Thymus (tissue), 11 donors: ENCODE measurements around the gene STXBP3. TPM values are rescaled to one million over a fixed set of nuclear protein-coding genes. Genes with fewer than 3 reads are reported as not detected.
A peak's percentile ranks its signal among the peaks of the same experiment; 100 is the strongest.

Experiments used
- DNase-seq, 9 donors: peaks; one replicate each; pipeline ENCODE4 v3.0.0-alpha.2; 2013; ENCODE audit warnings: low spot score in 9 of 9, low read depth in 6 of 9, missing footprints in 1 of 9
- H3K27ac ChIP-seq, 2 donors: one replicate each; pipeline ENCODE4 v1.5.1; 2013; ENCODE audit warnings: control low read depth in 1 of 2, low read depth in 1 of 2, low read length in 1 of 2, mild to moderate bottlenecking in 1 of 2, moderate library complexity in 1 of 2
- H3K27me3 ChIP-seq, 2 donors: one replicate each; pipeline ENCODE4 v1.5.1; 2013; ENCODE audit warnings: low read length in 1 of 2; ENCODE audit not compliant: control insufficient read depth in 2 of 2, insufficient read depth in 1 of 2
- H3K36me3 ChIP-seq, 2 donors: one replicate each; pipeline ENCODE4 v1.5.1; 2013; ENCODE audit warnings: low read length in 1 of 2, mild to moderate bottlenecking in 1 of 2, moderate library complexity in 1 of 2; ENCODE audit not compliant: control insufficient read depth in 2 of 2, insufficient read depth in 2 of 2
- H3K4me1 ChIP-seq, 2 donors: one replicate each; pipeline ENCODE4 v1.5.1; 2013; ENCODE audit warnings: low read length in 2 of 2; ENCODE audit not compliant: control insufficient read depth in 2 of 2, insufficient read depth in 2 of 2
- H3K4me3 ChIP-seq, 2 donors: one replicate each; pipeline ENCODE4 v1.5.1; 2013; ENCODE audit warnings: low read length in 2 of 2, control low read depth in 1 of 2, mild to moderate bottlenecking in 1 of 2
- H3K9me3 ChIP-seq, 2 donors: one replicate each; pipeline ENCODE4 v1.5.1; 2013; ENCODE audit warnings: low read length in 1 of 2, mild to moderate bottlenecking in 1 of 2; ENCODE audit not compliant: control insufficient read depth in 2 of 2, insufficient read depth in 1 of 2
- WGBS: extraction: QIAGEN DNeasy Blood & Tissue Kit; methylation state at CpG from one replicate; pipeline ENCODE4 v1.1.7; 2013; 5-methylcytosine and 5-hydroxymethylcytosine counted together
- polyA plus RNA-seq: library from polyadenylated mRNA; stranded (reverse); fragments of 200-250 nt; gene quantifications from one replicate; pipeline ENCODE4 v1.2.3, GENCODE V29; 2013
- total RNA-seq: library from RNA; stranded (reverse); fragments of 120-200 nt; gene quantifications from one replicate; pipeline ENCODE4 v1.2.4, GENCODE V29; 2013
- donor health status: healthy.

STXBP3 gene
- total and polyA plus RNA-seq, 2 donors: 37.9 to 85.6 TPM

DNA sequence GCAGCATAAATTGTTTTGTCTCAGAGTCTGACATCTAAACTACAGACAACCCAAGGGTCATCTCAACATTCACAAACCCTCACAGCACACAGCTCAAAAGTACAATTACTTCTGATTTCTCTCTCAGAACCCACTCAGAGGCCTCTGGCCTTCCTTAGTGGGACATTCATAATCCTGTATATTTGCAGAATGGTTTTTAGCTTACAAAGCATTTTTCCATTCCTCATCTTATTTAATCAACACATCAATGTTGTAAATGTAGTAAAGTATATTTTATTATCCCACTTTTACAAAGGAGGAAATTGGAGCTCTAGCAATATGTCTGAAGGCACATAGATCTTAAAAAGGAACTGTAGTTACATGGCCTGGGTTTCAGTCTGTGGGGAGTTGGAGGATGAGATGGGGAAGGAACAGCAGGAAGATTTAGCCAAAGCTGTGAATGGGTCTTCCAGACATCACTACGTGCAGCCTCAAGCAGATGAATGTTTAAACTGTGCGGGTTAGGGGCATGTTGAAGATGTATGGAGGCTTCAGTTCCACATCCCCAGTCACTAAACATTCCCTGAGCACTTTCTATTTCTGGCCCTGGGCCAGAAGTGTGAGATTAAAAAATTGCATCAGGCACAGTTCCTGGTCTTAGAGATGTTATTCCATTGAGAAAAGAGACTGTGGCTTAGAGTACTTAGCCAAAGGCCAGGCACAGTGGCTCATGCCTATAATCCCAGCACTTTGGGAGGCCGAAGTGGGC lies 97.1 kb downstream of the STXBP3 start:
- H3K36me3 ChIP-seq: no peaks in the 10 kb centered on the region
- DNase-seq: no peak
- no peaks in the 10 kb centered on the region for H3K9me3 ChIP-seq
- H3K27me3 ChIP-seq: no peaks in the 10 kb centered on the region
- H3K4me1 ChIP-seq: no peaks in the 10 kb centered on the region
- 98% methylated on average over 3 of the region's 3 CpGs for WGBS
- H3K4me3 ChIP-seq: no peak overlapping the region
- no peak overlapping the region for H3K27ac ChIP-seq

DNA sequence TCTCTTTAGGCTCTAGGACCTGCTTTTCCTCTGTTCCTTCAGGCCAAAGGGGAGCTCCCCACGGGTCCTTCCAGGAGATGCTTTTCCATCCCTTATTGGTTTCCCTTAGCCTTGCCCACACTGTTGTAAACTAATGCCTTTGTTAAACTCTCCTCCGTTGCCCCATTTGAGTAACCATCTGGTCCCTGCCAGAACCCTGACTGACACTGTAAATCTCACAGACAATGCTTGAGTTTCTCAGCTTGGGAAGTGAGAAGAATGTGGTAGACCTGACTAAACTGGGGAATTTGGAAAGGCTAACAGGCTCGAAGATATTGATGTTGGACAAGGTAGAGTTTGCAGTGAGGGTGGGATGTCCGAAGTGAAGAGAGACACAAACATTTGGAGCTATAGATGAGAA lies 99.0 kb downstream of the STXBP3 start:
- H3K9me3 ChIP-seq: no peaks in the 10 kb centered on the region
- 94% methylated on average over 4 of the region's 4 CpGs for WGBS
- H3K27ac ChIP-seq: no peak overlapping the region
- no peaks in the 10 kb centered on the region for H3K27me3 ChIP-seq
- H3K4me1 ChIP-seq: no peaks in the 10 kb centered on the region
- DNase-seq: no peak
- H3K36me3 ChIP-seq: no peaks in the 10 kb centered on the region
- no peak overlapping the region for H3K4me3 ChIP-seq

DNA sequence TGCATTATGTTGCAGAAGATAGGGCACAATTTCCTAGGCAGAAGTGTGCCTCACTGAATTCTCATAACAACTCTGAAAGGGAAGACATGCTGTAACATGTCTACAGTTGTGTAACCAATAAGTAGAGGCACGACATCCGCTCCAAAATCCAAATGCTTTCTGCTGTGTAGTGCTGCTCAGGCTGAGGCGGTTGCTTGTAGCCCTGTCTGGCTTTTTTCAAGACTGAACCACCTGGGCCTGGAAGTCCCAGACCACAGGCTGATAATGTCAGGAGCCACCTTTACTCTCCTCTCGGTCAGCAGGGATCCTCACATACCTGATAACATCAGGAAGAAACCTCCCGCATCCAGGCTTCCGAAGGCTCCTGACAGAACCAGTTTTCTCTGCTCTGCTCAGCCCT lies 99.5 kb downstream of the STXBP3 start:
- no peaks in the 10 kb centered on the region for H3K27me3 ChIP-seq
- no peaks in the 10 kb centered on the region for H3K9me3 ChIP-seq
- DNase-seq: no peak
- peak overlapping the region in 1 of 2 donors; percentile 8 for H3K27ac ChIP-seq
- no peak overlapping the region for H3K4me3 ChIP-seq
- WGBS: 94% methylated on average over 6 of the region's 6 CpGs
- H3K36me3 ChIP-seq: no peaks in the 10 kb centered on the region
- H3K4me1 ChIP-seq: no peaks in the 10 kb centered on the region

DNA sequence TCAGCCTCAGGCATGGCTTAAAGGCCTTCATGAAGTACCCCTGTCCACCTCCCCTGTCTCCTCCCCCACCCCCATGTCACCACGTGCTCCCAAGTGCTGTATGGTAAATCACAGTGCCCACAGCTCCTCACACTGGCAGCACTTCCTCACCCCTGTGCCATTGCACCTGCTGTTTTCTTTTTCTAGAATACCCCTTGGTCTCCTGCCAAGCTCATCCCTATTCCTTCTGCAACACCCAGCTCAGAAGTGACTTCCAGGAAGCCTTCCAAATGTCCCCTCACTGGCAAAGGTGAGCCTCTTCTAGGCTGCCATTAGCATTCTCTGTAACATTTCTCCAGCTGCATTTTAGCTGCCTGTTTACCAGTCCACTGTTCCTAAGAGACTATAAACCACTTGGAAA lies 101.0 kb downstream of the STXBP3 start:
- no peak for DNase-seq
- WGBS: 34% methylated on average over 1 of the region's 1 CpG
- Histone ChIP-seq H3K27ac (no peak overlapping the region), H3K4me1 (peaks cover 0 to under 1% of the 10 kb centered on the region in 2 donors), H3K27me3 (no peaks in the 10 kb centered on the region), H3K4me3 (no peak overlapping the region), H3K9me3 (no peaks in the 10 kb centered on the region), H3K36me3 (no peaks in the 10 kb centered on the region)

DNA sequence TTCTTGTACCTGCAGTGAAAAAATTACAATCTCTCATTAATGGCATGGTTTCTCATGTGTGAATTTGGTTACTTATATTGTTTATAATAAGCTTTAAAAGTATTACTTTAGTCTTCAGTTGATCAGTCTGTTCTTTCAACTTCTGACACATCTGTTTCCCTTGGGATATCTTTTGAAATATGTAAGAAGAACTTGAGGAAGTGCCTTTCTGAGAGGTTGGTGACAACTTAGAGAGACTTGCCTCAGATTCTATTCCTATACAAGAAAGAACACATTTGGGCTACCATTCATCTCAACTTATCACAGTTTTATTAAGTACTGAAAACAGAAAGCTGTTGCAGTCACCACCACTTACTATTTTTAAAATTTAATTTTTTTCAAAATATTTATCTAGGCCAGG lies 102.3 kb downstream of the STXBP3 start:
- H3K4me3 ChIP-seq: no peak overlapping the region
- no peak for DNase-seq
- no peaks in the 10 kb centered on the region for H3K27me3 ChIP-seq
- H3K27ac ChIP-seq: no peak overlapping the region
- peaks cover 0 to 3% of the 10 kb centered on the region in 2 donors for H3K4me1 ChIP-seq
- H3K36me3 ChIP-seq: no peaks in the 10 kb centered on the region
- H3K9me3 ChIP-seq: no peaks in the 10 kb centered on the region

DNA sequence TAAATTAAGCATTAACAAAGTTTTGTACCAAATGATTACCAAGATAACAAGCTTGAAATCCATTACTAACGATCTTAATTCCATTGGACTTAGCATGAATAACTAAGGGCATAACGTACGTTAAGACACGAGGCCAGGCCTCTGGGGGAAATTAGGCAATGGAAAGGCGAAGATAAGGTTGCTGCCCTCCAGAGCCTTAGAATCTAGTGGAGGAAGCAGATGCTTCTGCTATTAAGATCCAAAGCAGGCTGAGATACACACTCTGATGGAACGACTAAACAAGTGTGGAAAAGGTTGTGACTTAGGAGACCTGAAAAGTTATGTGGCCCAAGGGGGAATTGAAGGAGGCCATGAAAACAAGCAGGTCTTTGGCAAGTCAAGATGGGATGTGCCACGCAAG lies 104.5 kb downstream of the STXBP3 start:
- H3K4me1 ChIP-seq: peaks cover 0 to 3% of the 10 kb centered on the region in 2 donors
- no peaks in the 10 kb centered on the region for H3K27me3 ChIP-seq
- no peak overlapping the region for H3K4me3 ChIP-seq
- no peak for DNase-seq
- 96% methylated on average over 7 of the region's 7 CpGs for WGBS
- H3K9me3 ChIP-seq: no peaks in the 10 kb centered on the region
- no peaks in the 10 kb centered on the region for H3K36me3 ChIP-seq
- no peak overlapping the region for H3K27ac ChIP-seq

DNA sequence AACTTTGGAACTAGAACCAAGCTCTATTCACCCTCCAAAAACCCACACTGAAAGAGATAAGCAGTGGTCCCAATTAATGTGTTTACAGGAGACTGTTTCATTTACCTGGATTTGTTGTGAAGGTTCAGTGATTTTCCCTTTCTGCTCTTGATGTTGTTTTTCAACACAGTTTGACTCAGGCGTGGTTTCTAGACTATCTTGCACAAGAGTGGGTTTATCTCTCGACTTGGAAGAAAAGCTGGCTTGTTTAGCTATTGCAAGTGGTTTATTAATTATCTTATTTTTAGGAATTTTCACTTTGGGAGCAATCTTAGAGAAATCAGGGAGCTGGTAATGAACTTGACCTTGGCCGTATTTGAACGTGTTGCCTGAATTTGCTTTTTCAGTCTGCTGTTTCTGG lies 105.1 kb downstream of the STXBP3 start:
- no peak for DNase-seq
- Histone ChIP-seq H3K27ac (no peak overlapping the region), H3K27me3 (no peaks in the 10 kb centered on the region), H3K4me3 (no peak overlapping the region), H3K4me1 (peaks cover 0 to 3% of the 10 kb centered on the region in 2 donors), H3K36me3 (no peaks in the 10 kb centered on the region), H3K9me3 (no peaks in the 10 kb centered on the region)
- 81% methylated on average over 4 of the region's 4 CpGs for WGBS

DNA sequence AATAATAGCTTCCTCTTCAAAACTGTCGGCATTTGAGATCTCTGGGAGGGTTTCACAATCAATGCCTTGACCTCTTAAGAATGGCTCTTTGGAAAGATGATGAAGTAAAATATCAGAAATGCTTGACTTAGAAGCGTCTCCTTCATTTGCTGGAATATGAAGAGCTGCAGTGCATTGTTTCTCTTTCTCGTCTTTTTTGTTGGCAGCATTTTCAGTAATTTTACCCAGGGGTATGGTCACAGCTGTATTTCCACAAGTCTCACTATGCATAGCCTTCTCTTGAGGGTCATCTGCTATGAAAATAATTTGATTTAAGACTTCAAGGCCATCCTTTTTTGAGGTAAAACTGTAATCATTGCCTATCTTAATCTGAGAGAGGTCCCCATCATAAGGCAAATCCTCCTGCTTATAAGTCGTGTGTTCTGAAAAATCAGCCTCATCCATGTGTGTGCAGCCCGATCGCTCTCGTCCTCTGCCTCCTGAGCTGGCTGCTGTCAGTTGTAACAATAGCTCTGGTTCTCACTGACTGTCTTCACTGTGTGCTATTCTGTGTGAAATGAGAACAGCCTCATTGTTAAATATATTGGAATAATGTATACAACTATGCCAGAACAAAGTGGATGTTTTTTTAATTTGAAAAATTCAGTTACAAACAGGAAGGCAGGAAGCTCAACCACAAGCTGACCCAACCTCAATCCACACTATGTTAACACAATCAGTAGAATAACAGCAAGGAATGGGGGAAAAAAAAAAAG lies 105.9 kb downstream of the STXBP3 start:
- H3K4me1 ChIP-seq: peaks cover 0 to 3% of the 10 kb centered on the region in 2 donors
- H3K36me3 ChIP-seq: no peaks in the 10 kb centered on the region
- 23% methylated on average over 7 of the region's 7 CpGs for WGBS
- no peaks in the 10 kb centered on the region for H3K9me3 ChIP-seq
- H3K27ac ChIP-seq: peak overlapping the region in 1 of 2 donors; percentile 14
- no peak overlapping the region for H3K4me3 ChIP-seq
- peak in 1 of 9 donors; percentile 27 for DNase-seq
- no peaks in the 10 kb centered on the region for H3K27me3 ChIP-seq

DNA sequence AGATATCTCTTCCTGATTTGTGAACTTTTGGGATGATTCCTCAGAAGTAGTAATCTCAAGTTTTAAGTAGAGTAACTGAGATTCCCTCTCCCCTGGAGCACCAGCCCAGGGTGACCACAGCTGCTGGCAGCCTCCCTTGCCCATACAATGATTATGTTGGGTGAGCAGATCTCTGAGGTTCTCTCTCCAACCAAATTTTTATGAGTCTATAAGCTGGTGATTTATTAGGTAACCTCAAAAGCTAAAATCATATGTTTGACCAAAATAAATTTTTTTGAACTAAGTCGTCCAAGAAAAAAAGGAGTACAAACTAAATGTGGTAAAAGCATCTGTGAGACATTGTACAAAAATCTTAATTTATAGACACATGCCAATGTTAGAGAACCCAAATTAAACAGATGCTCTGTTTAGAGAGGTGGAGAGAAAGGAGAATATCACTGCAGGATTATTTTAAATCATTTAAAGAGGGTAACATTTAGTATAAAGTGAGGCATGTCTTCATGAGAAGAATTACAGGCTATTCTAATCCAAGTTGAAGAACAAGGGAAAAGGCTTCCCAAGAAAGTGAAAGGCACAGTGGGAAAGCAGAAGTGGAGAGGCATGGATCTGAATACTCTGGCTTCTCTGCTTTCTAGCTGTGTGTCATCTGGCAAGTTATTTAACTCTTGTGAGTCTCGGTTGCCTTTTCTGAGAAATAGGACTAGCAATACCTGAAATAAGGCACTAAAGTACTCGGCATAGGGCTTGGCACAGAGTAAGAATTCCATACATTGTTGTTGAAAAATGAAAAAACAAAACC lies 107.9 kb downstream of the STXBP3 start:
- H3K27me3 ChIP-seq: no peaks in the 10 kb centered on the region
- H3K4me1 ChIP-seq: peaks cover 2 to 6% of the 10 kb centered on the region in 2 donors
- H3K4me3 ChIP-seq: no peak overlapping the region
- H3K36me3 ChIP-seq: no peaks in the 10 kb centered on the region
- 66% methylated on average over 3 of the region's 3 CpGs for WGBS
- no peaks in the 10 kb centered on the region for H3K9me3 ChIP-seq
- DNase-seq: no peak
- H3K27ac ChIP-seq: no peak overlapping the region
